HG02884 (cell line): ENCODE measurements around the gene CITED2.

Source experiments
- ATAC-seq: cut with Tn5 transposase; IDR thresholded peaks from one replicate; pipeline ENCODE4 v1.9.1; 2021; ENCODE audit warnings: mild to moderate bottlenecking, moderate library complexity; ENCODE audit not compliant: unreplicated experiment

The CITED2 gene

GRCh38 chr6:139386404-139386803 is 12.0 kb upstream of the CITED2 start:
- no peak for ATAC-seq

DNA sequence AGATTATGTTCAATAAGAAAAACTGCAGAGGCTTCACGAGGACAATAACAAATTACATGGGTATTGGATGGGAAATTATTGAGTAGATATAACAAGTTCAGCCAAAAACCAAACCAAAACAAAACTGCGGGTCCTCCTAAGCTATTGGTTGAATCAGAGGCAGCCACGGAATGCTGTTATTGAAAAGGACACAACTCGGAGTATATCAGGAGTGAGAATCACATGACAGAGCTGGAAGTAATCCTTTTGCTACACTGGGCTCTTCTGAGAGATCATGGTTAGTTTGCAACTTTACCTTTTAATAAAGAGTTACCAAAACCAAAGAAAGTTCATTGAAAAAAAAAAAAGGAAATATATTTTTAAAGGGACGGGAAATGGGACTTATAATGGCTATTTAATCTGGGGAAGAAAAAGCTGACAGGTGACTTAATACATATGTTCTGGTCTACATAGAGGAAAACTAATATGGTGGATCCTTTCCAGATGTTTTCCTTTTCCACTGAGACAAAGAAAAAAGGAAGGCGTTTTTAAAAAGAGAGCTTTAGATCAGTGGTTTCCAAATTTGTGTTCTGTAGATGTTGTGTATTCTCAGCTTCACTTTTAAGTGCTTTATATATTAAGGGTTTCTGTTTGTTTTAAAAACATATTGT is 6.9 kb upstream of the CITED2 start:
- ATAC-seq: no peak

DNA sequence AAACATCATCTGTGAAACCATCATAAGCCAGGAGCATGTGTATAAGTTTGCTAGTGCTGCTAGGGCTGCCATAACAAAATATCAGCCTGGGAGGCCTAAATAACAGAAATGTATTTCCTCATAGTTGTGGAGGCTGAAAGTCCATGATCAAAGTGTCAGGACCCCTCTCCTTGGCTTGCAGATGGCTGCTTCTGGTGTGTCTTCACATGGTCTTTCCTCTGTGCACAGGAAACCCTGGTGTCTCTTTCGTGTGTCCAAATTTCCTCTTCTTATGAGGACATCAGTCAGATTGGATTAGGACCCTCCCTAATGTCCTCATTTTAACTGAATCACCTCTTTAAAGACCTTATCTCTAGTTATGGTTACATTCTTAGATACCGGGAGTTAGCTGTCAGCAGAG is 6.2 kb upstream of the CITED2 start:
- ATAC-seq: no peak

DNA sequence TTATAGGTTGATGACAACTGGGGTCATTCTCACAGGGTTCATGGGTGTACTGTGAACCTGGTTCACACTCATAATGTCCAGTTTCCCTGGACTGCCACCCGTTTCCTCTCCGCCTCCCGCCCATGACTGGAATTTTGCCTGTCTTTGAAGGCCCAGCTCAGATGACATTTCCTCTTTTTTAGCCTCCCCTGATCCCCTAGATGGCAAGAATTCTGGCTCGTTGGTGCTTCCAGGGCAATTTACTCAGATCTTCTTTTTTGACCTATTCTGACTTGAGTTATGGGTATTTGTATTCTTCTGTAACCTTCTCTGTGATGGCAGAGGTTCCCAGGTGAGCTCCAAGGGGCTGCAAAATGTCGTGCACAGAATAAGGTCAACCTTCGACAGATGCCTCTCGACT is 5.7 kb upstream of the CITED2 start:
- no peak for ATAC-seq

- no peak for ATAC-seq
These were observed 4.5 kb upstream of the CITED2 start for GRCh38 chr6:139378882-139379341.

GRCh38 chr6:139378226-139378625 is 3.8 kb upstream of the CITED2 start:
- ATAC-seq: no peak

- no peak for ATAC-seq
These were observed 2.3 kb upstream of the CITED2 start for GRCh38 chr6:139376604-139377218.

DNA sequence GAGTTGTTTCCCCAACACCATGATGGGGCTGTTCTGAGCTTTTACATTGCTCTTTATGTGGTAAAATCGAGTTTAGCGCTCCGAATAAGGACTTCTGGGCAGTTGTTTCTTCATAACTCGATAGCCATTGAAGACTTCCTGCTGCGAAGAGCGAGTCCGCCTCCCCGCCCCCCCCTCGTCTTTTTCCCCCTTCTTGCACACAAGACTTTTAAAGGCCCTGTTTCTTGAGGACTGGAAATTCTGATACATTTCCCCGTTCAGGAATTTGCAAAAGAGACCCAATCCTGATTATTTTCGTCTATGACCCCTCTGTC is 1.5 kb upstream of the CITED2 start:
- ATAC-seq: no peak

- ATAC-seq: peak; percentile 52
These were observed 973 bp upstream of the CITED2 start for GRCh38 chr6:139375226-139376016.

DNA sequence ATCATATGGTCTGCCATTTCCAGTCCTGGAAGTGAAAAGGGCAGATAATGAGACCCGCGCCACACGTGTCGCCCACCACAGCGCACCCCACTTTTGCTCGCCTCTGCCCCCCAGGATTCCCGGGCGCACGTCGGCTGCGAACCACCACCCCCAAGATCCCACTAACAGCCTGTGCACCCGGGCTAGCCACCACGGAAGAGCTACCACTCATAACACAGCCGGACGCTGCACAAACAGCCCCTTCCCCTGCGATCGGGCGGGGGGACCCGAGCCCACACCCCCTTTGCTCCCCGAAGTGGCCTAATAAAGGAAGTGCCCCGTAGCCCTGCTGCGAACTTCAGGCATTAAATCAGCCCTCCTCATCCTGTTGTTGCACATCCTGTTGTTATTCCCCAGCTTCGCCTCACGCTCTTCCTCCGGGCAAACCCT is 506 bp downstream of the CITED2 start:
- no peak for ATAC-seq

DNA sequence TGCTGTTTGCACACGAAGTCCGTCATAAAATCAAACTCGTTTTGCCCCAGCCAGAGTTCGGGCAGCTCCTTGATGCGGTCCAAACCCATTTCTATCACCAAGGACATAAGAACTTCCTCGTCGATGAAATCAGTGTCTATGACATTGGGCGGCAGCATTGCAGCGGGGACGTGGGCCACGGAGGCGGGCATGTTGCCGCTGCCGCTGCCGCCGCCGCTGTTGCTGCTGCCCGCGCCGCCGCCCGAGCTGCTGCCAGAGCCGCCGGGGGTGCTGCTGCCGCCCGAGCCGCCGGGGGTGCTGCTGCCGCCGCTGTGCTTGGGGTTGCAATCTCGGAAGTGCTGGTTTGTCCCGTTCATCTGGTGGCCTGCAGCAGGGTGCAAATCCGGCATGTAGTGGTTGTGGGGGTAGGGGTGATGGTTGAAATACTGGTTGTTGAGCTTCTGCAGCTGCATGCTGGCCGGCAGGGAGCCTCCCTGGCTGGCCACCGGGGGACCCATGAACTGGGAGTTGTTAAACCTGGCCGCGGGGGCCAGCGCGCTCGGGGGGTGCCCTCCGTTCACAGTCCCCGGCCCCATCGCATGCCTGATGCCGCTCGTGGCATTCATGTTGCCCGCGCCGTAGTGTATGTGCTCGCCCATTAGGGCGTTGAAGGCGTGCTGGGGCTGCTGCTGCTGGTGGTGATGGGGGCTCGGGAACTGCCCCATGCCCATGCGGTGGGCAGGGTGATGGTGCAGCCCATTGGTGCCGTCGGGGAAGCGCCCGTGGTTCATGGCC is 1.1 kb downstream of the CITED2 start:
- ATAC-seq: peak; percentile 21

- ATAC-seq: peak; percentile 1
These were observed 1.9 kb downstream of the CITED2 start for GRCh38 chr6:139372326-139373153.

DNA sequence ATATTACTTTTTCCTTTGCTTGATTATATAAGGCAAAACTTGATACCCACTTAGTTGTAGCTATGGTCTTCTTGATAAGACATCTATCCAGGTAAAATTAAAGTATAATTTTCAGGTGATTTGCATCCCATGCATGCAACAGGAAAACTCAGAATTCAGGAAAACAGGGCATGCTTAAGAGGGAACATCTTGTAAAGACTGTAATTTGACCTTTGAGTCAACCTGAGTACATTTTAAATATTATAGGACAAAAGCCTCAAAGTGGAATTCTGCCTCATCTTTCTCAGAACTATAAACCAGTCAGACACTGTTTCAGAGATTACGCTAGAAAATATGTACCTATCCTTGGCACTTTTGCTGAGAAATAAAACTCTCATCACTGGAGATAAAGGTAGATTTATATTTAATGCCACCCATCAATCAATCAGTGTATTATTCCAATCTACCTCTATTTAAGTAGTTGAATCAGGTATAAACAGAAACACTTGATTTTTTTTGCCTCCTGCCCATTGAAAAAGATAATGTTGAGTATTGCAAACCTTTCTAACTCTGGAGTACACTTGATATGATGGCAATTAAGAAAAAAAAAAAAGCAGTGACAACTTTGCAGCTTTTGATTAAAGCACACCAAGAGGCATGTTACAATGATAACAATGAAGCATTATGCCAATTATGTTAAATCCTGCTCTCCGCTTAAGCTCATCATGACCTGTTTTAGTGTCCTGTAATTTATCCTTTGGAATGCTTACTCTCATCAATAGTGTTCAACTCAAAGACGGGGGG is 2.8 kb downstream of the CITED2 start:
- no peak for ATAC-seq

DNA sequence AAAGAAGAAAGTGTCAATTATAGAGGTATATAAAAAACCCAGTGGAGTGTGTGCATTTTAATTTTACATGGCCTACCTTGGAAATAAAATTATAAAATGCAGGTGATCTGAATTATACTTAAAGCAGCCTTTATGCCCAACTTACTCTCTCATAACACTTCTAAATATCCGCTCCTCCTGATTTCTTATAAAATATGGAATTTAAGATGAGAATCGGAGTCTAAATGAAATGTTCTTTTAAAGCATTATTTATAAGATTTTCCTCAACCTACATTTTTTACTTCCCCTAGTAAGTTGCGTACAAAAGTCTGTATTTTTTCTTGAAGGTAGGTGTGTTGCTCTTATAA is 3.5 kb downstream of the CITED2 start:
- no peak for ATAC-seq

DNA sequence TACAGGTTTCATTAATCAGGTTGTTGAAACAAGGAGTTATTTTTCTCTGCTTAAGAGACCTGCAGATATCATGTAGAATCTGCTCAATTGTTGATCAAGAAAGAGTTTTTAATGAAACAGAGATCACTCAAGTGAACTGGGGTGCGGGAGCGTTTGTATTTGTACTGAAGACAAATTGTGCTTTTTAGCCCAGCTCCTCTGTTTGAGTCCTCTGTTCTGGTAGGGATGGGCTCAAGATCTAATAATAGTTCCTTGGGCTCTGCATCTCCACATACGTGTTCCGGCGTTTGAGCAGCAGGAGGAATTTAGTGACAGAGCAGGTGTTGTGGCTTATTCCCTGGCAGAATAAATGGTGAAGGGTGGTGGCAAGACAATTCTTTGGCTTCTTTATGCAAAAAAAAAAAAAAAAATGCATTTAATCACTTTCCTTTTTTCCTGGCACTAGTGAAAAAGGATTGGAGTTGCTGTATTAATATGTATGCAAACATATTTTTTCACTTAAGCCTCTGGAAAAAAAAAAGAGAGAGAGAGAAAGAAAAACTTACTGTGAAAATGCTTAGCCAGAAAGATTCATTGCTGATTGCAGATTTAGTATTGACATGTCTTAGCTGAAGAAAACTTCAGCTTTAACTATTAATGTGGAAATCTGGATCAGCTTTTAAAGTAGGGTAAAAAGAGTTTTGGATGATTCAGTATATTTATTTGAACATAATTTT is 4.0 kb downstream of the CITED2 start:
- ATAC-seq: no peak

DNA sequence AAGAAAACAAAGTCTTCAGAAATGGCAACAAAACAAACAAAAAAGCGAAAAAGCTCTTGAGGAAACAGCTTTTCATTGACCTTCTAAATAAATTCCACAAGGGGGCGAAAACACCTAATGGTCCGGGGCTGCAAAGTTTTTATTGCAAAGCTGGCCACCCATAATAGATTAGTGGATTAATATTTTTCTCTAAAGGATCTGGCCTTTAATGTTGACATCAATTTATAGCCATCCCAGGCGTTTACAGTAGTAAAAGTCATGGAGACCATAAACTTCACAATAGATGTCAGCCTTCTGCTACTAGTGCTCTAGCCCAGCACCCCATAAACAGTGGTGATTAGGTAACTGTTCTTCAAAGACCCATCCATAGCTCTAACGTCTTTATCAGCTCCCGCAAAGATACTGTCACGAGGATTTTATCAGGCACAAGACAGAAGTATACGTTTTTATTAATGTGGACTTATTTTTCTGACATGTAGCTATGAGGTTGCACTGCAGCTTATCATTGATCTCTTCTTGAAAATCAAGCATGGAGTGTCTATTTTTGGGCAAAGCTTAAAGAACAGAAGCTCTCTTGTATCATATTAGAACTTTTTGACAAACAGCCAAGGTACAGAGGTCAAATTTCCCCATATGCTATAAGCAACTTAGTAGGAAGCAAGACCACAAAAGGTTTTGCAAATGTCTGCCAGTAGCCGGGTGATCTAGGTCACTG is 4.7 kb downstream of the CITED2 start:
- no peak for ATAC-seq

DNA sequence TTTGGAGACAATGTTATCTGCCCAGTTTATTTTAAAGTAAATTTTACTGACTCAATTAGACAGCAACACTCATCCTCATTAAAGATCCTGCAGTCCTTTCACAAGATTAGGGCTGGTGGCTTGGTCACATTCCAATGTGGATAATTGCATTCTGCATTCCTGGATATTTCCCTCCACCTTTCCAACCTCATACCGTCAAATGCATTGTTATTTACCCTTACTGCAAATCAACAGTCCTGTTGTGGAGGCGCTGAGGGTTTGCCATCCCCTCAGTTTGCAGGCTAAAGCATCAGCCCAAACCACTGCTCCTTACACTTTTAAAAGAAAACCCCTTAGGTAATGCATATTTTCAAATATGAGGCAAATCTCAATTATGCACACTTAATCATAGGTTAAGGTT is 5.4 kb downstream of the CITED2 start:
- no peak for ATAC-seq

GRCh38 chr6:139368661-139369060 is 5.8 kb downstream of the CITED2 start:
- no peak for ATAC-seq
